Fibroblast of lung (primary cell): ENCODE data around the gene ADGRL2. TPM values are rescaled to one million over a fixed set of nuclear protein-coding genes. Genes with fewer than 3 reads are reported as not detected.
A peak's percentile ranks its signal among the peaks of the same experiment; 100 is the strongest.

ENCODE experiments used
- DNase-seq, 2 donors: peaks; one replicate each; pipeline versions ENCODE4 v3.0.0 to v3.0.0-alpha.2; 2010; ENCODE audit warnings: low read depth in 2 of 2
- H2AFZ ChIP-seq: 2 replicates; pipeline ENCODE4 v1.5.1; 2012; ENCODE audit warnings: low read length, control low read depth, inconsistent platforms
- H3K27ac ChIP-seq: 2 replicates; pipeline ENCODE4 v1.5.1; 2011; ENCODE audit warnings: low read length, control low read depth; ENCODE audit not compliant: insufficient read depth
- H3K27me3 ChIP-seq: 2 replicates; pipeline ENCODE4 v1.5.1; 2011; ENCODE audit warnings: mild to moderate bottlenecking, low read length; ENCODE audit not compliant: control insufficient read depth, insufficient read depth
- H3K36me3 ChIP-seq: 2 replicates; pipeline ENCODE4 v1.5.1; 2011; ENCODE audit warnings: low read length; ENCODE audit not compliant: control insufficient read depth, insufficient read depth
- H3K4me1 ChIP-seq: 2 replicates; pipeline ENCODE4 v1.5.1; 2011; ENCODE audit warnings: low read length; ENCODE audit not compliant: control insufficient read depth, insufficient read depth; ENCODE audit errors: extremely low read depth
- H3K4me2 ChIP-seq: 2 replicates; pipeline ENCODE4 v1.5.1; 2011; ENCODE audit warnings: low read length, control low read depth; ENCODE audit not compliant: insufficient read depth; ENCODE audit errors: extremely low read depth
- H3K4me3 ChIP-seq, 4 experiments: fragments of 200-600 bp in 1 of 4; sonication (generic) in 1 of 4; replicated peaks in 1 of 4; 2 replicates each; pipeline ENCODE4 v1.5.1; 2011 to 2016; ENCODE audit warnings: low read length in 4 of 4, low read depth in 3 of 4, mild to moderate bottlenecking in 3 of 4, control low read depth in 2 of 4, inconsistent platforms in 1 of 4, mixed read lengths in 1 of 4; ENCODE audit not compliant: insufficient read depth in 1 of 4; ENCODE audit errors: control extremely low read depth in 1 of 4
- H3K79me2 ChIP-seq: 2 replicates; pipeline ENCODE4 v1.5.1; 2012; ENCODE audit warnings: mild to moderate bottlenecking, low read length, inconsistent platforms; ENCODE audit not compliant: control insufficient read depth, insufficient read depth
- H3K9ac ChIP-seq: 2 replicates; pipeline ENCODE4 v1.5.1; 2011; ENCODE audit warnings: mild to moderate bottlenecking, low read length, control low read depth; ENCODE audit not compliant: insufficient read depth
- H3K9me3 ChIP-seq: 2 replicates; pipeline ENCODE4 v1.5.1; 2012; ENCODE audit warnings: low read depth, low read length; ENCODE audit not compliant: control insufficient read depth, insufficient read depth
- H4K20me1 ChIP-seq: 2 replicates; pipeline ENCODE4 v1.5.1; 2011; ENCODE audit warnings: low read length; ENCODE audit not compliant: control insufficient read depth, insufficient read depth; ENCODE audit errors: extremely low read depth
- EZH2 ChIP-seq: IDR thresholded peaks from 2 replicates; pipeline ENCODE4 v1.5.1; 2012; ENCODE audit warnings: low read length, control low read depth, mild to moderate bottlenecking; ENCODE audit errors: missing control alignments
- polyA plus RNA-seq, 2 donors: library from polyadenylated mRNA; depleted of rRNA in 1 of 2; stranded (reverse) in 1 of 2; unstranded in 1 of 2; fragments of >200 nt; gene quantifications; 2 replicates each; pipeline ENCODE4 v1.2.1, GENCODE V29; 2011 to 2012; ENCODE audit warnings: missing spikeins in 1 of 2
- total RNA-seq: library from RNA; depleted of rRNA; stranded (reverse); fragments of >200 nt; gene quantifications from 2 replicates; pipeline ENCODE4 v1.2.1, GENCODE V29; 2014
- TF ChIP-seq, protein P1 (sequence below), 2 donors: IDR thresholded peaks in 1 of 2; conservative IDR thresholded peaks in 1 of 2; 1 replicate in 1 of 2; 2 replicates in 1 of 2; pipeline ENCODE4 v1.5.1; 2011 to 2012; ENCODE audit warnings: low read length in 2 of 2, control low read depth in 1 of 2, inconsistent platforms in 1 of 2, low read depth in 1 of 2, mild to moderate bottlenecking in 1 of 2

ADGRL2 gene
- total and polyA plus RNA-seq, 2 donors (not counting 1 experiment from before 2014, with no cell fraction given), result 74.1 to 196 TPM

GRCh38 chr1:81948495-81948894 lies 147.8 kb downstream of the ADGRL2 start:
- no peak for TF ChIP-seq EZH2
- TF ChIP-seq, protein P1, sequence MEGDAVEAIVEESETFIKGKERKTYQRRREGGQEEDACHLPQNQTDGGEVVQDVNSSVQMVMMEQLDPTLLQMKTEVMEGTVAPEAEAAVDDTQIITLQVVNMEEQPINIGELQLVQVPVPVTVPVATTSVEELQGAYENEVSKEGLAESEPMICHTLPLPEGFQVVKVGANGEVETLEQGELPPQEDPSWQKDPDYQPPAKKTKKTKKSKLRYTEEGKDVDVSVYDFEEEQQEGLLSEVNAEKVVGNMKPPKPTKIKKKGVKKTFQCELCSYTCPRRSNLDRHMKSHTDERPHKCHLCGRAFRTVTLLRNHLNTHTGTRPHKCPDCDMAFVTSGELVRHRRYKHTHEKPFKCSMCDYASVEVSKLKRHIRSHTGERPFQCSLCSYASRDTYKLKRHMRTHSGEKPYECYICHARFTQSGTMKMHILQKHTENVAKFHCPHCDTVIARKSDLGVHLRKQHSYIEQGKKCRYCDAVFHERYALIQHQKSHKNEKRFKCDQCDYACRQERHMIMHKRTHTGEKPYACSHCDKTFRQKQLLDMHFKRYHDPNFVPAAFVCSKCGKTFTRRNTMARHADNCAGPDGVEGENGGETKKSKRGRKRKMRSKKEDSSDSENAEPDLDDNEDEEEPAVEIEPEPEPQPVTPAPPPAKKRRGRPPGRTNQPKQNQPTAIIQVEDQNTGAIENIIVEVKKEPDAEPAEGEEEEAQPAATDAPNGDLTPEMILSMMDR (conservative IDR thresholded peaks at IDR 0.05 in 1 of 2, IDR thresholded peaks at IDR 0.05 in 1 of 2; ENCODE audit: low read depth in 1 of 2, low read length in 2 of 2), result no peak
- Histone ChIP-seq H2AFZ (no peak overlapping the region), H3K9ac (no peak overlapping the region), H3K27ac (no peak overlapping the region), H3K27me3 (no peaks in the 10 kb centered on the region), H3K79me2 (peaks cover 10% of the 10 kb centered on the region), H4K20me1 (no peaks in the 10 kb centered on the region), H3K4me2 (no peak overlapping the region), H3K9me3 (no peaks in the 10 kb centered on the region), H3K4me3 (no peak overlapping the region), H3K36me3 (no peaks in the 10 kb centered on the region), H3K4me1 (peaks cover 8% of the 10 kb centered on the region)
- DNase-seq, result no peak

GRCh38 chr1:81949421-81949820 lies 148.7 kb downstream of the ADGRL2 start:
- no peak for DNase-seq
- TF ChIP-seq, protein P1 (conservative IDR thresholded peaks at IDR 0.05 in 1 of 2, IDR thresholded peaks at IDR 0.05 in 1 of 2; ENCODE audit: low read depth in 1 of 2, low read length in 2 of 2), result no peak
- no peak for TF ChIP-seq EZH2
- H3K79me2 ChIP-seq, result peaks cover 10% of the 10 kb centered on the region
- H3K4me3 ChIP-seq, result no peak overlapping the region
- H4K20me1 ChIP-seq, result no peaks in the 10 kb centered on the region
- H3K4me1 ChIP-seq, result peaks cover 8% of the 10 kb centered on the region
- no peaks in the 10 kb centered on the region for H3K27me3 ChIP-seq
- H2AFZ ChIP-seq, result no peak overlapping the region
- no peak overlapping the region for H3K4me2 ChIP-seq
- H3K36me3 ChIP-seq, result no peaks in the 10 kb centered on the region
- no peak overlapping the region for H3K9ac ChIP-seq
- H3K27ac ChIP-seq, result no peak overlapping the region
- no peaks in the 10 kb centered on the region for H3K9me3 ChIP-seq

GRCh38 chr1:81950037-81950436 lies 149.3 kb downstream of the ADGRL2 start:
- Histone ChIP-seq H4K20me1 (no peaks in the 10 kb centered on the region), H3K4me1 (peaks cover 8% of the 10 kb centered on the region), H3K9me3 (no peaks in the 10 kb centered on the region), H2AFZ (no peak overlapping the region), H3K79me2 (peaks cover 10% of the 10 kb centered on the region), H3K27ac (no peak overlapping the region), H3K4me3 (no peak overlapping the region), H3K4me2 (peak overlapping the region; percentile 75), H3K36me3 (no peaks in the 10 kb centered on the region), H3K27me3 (no peaks in the 10 kb centered on the region), H3K9ac (no peak overlapping the region)
- no peak for TF ChIP-seq EZH2
- TF ChIP-seq, protein P1 (conservative IDR thresholded peaks at IDR 0.05 in 1 of 2, IDR thresholded peaks at IDR 0.05 in 1 of 2; ENCODE audit: low read depth in 1 of 2, low read length in 2 of 2), result no peak
- no peak for DNase-seq
